ENCODE data around the gene ZMIZ1. TPM values are rescaled to one million over a fixed set of nuclear protein-coding genes. Genes with fewer than 3 reads are reported as not detected.

Gene ZMIZ1
- total RNA-seq, 1 experiment from 2014 or later, result 34.2 TPM

- POLR2A ChIA-PET, result no interaction called here
- ATAC-seq (no peak), DNase-seq (ENCODE audit: low read depth, low spot score) (no peak)
- peaks cover 14% of the 10 kb centered on the region for H3K4me1 ChIP-seq (ENCODE audit: control insufficient read depth, insufficient read depth, low read length)
- no peaks in the 10 kb centered on the region for H3K27me3 ChIP-seq (ENCODE audit: control insufficient read depth, insufficient read depth, low read length)
- no peaks in the 10 kb centered on the region for H3K9me3 ChIP-seq (ENCODE audit: control insufficient read depth, insufficient read depth, low read depth, low read length)
- no peak overlapping the region for H3K4me3 ChIP-seq (ENCODE audit: low read depth in 2 of 2, low read length in 2 of 2)
- H3K27ac ChIP-seq (ENCODE audit: low read length), result no peak overlapping the region
- no peak for TF ChIP-seq POLR2AphosphoS5 (IDR thresholded peaks at IDR 0.05; ENCODE audit: low read depth, low read length)
- intact Hi-C loops (cut with micrococcal nuclease; ENCODE audit: unreplicated experiment) (no loop called here), in situ Hi-C loops (cut with HindIII; ENCODE audit: low pct_unique_long_range_greater_than_20kb, low sequenced_read_pairs) (no loop called here)
- H3K36me3 ChIP-seq (ENCODE audit: control insufficient read depth, insufficient read depth, low read length), result no peaks in the 10 kb centered on the region
- TSS peak; percentile 47 for BruUV-seq (replicated peaks)
- CTCF ChIA-PET, result no interaction called here
These were observed 4.9 kb upstream of the ZMIZ1 start for GRCh38 chr10:79063661-79064492.

GRCh38 chr10:79065091-79065551 is 3.6 kb upstream of the ZMIZ1 start:
- BruUV-seq (replicated peaks), result no TSS peak
- ChIA-PET CTCF (no interaction called here), POLR2A (no interaction called here)
- Histone ChIP-seq H3K27me3 (ENCODE audit: control insufficient read depth, insufficient read depth, low read length) (no peaks in the 10 kb centered on the region), H3K36me3 (ENCODE audit: control insufficient read depth, insufficient read depth, low read length) (no peaks in the 10 kb centered on the region), H3K27ac (ENCODE audit: low read length) (no peak overlapping the region), H3K4me1 (ENCODE audit: control insufficient read depth, insufficient read depth, low read length) (peaks cover 14% of the 10 kb centered on the region), H3K4me3 (ENCODE audit: low read depth in 2 of 2, low read length in 2 of 2) (no peak overlapping the region), H3K9me3 (ENCODE audit: control insufficient read depth, insufficient read depth, low read depth, low read length) (no peaks in the 10 kb centered on the region)
- no peak for TF ChIP-seq POLR2AphosphoS5 (IDR thresholded peaks at IDR 0.05; ENCODE audit: low read depth, low read length)
- TF ChIP-seq TCF7L2 (IDR thresholded peaks at IDR 0.05; ENCODE audit: low read depth, low read length), result no peak
- no peak for TF ChIP-seq REST (IDR thresholded peaks at IDR 0.05; ENCODE audit: insufficient read depth in 1 of 2, low read depth in 2 of 2, low read length in 1 of 2)
- no peak for TF ChIP-seq SIN3A (IDR thresholded peaks at IDR 0.05; ENCODE audit: borderline replicate concordance, insufficient read depth, low read depth, low read length)
- TF ChIP-seq CTCF (IDR thresholded peaks at IDR 0.05), result no peak
- ATAC-seq (no peak), DNase-seq (ENCODE audit: low read depth, low spot score) (no peak)
- intact Hi-C loops (cut with micrococcal nuclease; ENCODE audit: unreplicated experiment), result no loop called here
- in situ Hi-C loops (cut with HindIII; ENCODE audit: low pct_unique_long_range_greater_than_20kb, low sequenced_read_pairs), result no loop called here

GRCh38 chr10:79065853-79066252 is 2.9 kb upstream of the ZMIZ1 start:
- ATAC-seq (no peak), DNase-seq (ENCODE audit: low read depth, low spot score) (no peak)
- H3K4me1 ChIP-seq (ENCODE audit: control insufficient read depth, insufficient read depth, low read length), result peaks cover 14% of the 10 kb centered on the region
- in situ Hi-C loops (cut with HindIII; ENCODE audit: low pct_unique_long_range_greater_than_20kb, low sequenced_read_pairs), result no loop called here
- H3K36me3 ChIP-seq (ENCODE audit: control insufficient read depth, insufficient read depth, low read length), result no peaks in the 10 kb centered on the region
- TF ChIP-seq TCF7L2 (IDR thresholded peaks at IDR 0.05; ENCODE audit: low read depth, low read length) (no peak), SIN3A (IDR thresholded peaks at IDR 0.05; ENCODE audit: borderline replicate concordance, insufficient read depth, low read depth, low read length) (no peak), POLR2AphosphoS5 (IDR thresholded peaks at IDR 0.05; ENCODE audit: low read depth, low read length) (no peak), CTCF (IDR thresholded peaks at IDR 0.05) (no peak)
- no peaks in the 10 kb centered on the region for H3K27me3 ChIP-seq (ENCODE audit: control insufficient read depth, insufficient read depth, low read length)
- POLR2A ChIA-PET, result no interaction called here
- intact Hi-C loops (cut with micrococcal nuclease; ENCODE audit: unreplicated experiment), result loop anchor here (2.0 kb wide), 1 partner anchor 91 kb away; no protein-coding TSS in a partner anchor
- BruUV-seq (replicated peaks), result no TSS peak
- CTCF ChIA-PET, result no interaction called here
- no peak overlapping the region for H3K4me3 ChIP-seq (ENCODE audit: low read depth in 2 of 2, low read length in 2 of 2)
- H3K27ac ChIP-seq (ENCODE audit: low read length), result no peak overlapping the region
- no peaks in the 10 kb centered on the region for H3K9me3 ChIP-seq (ENCODE audit: control insufficient read depth, insufficient read depth, low read depth, low read length)
